ENCODE measurements around the gene HNRNPA2B1. TPM values are rescaled to one million over a fixed set of nuclear protein-coding genes. Genes with fewer than 3 reads are reported as not detected.

HNRNPA2B1 gene
- total RNA-seq, 4 donors from 2014 or later, result 123 to 362 (median 208) TPM

DNA sequence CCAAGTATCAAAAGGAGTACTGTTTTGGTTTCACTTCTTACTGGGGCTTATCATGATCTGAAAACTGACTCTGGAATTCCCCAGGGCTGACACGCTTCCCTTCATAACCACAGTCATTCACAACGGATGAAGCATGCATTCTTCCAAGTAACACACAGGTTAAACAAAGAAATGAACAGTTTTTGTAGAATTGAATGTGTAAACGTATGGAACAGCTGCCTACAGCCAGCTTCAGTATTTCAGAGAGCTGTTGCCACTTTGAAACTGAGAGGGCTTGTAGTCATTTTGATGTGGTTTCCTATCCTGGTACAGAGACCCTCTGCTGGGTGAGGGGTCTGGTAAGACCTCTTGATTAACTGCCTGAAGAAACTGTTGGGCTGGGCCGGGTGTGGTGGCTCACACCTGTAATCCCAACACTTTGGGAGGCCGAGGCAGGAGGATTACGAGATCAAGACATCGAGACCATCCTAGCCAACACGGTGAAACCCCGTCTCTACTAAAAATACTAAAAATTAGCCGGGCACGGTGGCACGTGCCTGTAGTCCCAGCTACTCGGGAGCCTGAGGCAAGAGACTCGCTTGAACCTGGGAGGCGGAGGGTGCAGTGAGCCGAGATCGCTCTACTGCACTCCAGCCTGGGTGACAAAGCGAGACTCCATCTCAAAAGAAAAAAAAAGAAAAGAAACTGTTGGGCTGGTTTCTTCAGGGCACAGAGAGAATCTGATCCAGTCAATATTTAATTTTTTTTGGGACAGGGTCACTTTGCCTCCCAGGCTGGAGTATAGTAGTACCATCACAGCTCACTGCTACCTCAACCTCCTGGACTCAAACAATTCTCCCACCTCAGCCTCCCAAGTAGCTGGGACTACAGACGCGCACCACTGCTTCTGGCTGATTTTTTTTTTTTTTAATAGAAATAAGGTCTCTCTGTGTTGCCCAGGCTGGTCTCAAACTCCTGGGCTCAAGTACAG is 43.8 kb downstream of the HNRNPA2B1 start:
- in situ Hi-C loops (cut with MboI; ENCODE audit: low pct_ligation_motif_present in 1 of 4, low pct_unique_long_range_greater_than_20kb in 1 of 4, low sequenced_read_pairs in 3 of 4), result no loop called here
- H3K36me3 ChIP-seq, result no peaks in the 10 kb centered on the region
- peak overlapping the region; percentile 53 to 70 (median 60) for H3K27ac ChIP-seq
- intact Hi-C loops (cut with DNase I; ENCODE audit: low total_unique reads), result no loop called here
- no peak for TF ChIP-seq POLR2A (IDR thresholded peaks at IDR 0.05)
- TF ChIP-seq, protein P1, sequence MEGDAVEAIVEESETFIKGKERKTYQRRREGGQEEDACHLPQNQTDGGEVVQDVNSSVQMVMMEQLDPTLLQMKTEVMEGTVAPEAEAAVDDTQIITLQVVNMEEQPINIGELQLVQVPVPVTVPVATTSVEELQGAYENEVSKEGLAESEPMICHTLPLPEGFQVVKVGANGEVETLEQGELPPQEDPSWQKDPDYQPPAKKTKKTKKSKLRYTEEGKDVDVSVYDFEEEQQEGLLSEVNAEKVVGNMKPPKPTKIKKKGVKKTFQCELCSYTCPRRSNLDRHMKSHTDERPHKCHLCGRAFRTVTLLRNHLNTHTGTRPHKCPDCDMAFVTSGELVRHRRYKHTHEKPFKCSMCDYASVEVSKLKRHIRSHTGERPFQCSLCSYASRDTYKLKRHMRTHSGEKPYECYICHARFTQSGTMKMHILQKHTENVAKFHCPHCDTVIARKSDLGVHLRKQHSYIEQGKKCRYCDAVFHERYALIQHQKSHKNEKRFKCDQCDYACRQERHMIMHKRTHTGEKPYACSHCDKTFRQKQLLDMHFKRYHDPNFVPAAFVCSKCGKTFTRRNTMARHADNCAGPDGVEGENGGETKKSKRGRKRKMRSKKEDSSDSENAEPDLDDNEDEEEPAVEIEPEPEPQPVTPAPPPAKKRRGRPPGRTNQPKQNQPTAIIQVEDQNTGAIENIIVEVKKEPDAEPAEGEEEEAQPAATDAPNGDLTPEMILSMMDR (IDR thresholded peaks at IDR 0.05), result no peak
- TF ChIP-seq POLR2AphosphoS5 (IDR thresholded peaks at IDR 0.05), result peak in 1 of 3 donors; percentile 23
- no peak for TF ChIP-seq EP300 (IDR thresholded peaks at IDR 0.05; ENCODE audit: low read depth)
- WGBS, 2 donors (ENCODE audit: low coverage in 1 of 2), result 52 to 55% methylated on average over 10 to 20 of the region's 20 CpGs
- no peaks in the 10 kb centered on the region for H3K9me3 ChIP-seq
- DNase-seq, result peak; percentile 36
- H3K27me3 ChIP-seq, result peaks cover 5% of the 10 kb centered on the region
- H3K4me3 ChIP-seq, result peak overlapping the region in 1 of 4 donors; percentile 22
- H3K4me1 ChIP-seq, result peaks cover 0 to 64% (median 37%) of the 10 kb centered on the region in 4 donors

DNA sequence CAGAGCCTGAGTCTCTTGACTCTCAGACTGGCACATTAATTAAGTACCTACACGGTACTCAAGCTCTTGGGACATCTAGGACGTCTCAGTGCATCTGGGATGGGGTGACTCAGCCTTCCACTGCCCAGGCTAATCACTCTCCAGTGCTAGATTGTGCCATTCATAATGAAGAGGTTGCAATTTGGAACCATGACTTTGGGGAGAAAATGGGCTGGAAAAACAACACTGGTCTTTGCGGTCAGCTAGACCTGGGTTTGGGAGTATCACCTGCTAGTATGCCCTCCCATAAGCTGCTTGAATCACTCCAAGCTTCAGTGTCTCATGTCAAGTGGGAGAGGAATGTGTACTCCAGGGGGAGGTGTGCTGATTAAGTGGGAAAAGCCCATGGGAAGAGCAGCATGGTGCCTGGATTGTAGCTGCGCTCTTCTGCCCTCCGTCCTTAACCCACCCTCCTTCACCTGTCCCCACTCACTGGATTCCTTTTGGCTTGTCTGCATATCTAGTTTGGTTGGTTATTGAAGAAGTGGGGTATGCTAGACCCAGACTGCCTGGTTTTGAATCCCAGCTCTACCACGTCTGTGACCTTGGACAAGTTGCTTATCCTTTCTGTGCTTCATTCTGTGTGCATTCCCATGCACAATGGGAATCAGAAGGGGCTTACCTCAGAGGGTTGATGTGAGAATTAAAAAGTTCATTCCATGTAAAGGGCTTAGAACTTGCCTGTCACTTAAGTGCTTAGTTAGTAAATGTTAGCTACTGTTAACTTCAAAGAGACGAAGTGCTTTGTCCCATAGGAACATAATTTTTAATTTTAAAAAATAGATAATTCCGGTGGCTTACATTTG is 44.8 kb downstream of the HNRNPA2B1 start:
- TF ChIP-seq, protein P1 (IDR thresholded peaks at IDR 0.05), result no peak
- TF ChIP-seq POLR2A (IDR thresholded peaks at IDR 0.05) (no peak), POLR2AphosphoS5 (IDR thresholded peaks at IDR 0.05) (no peak), EP300 (IDR thresholded peaks at IDR 0.05; ENCODE audit: low read depth) (no peak)
- intact Hi-C loops (cut with DNase I; ENCODE audit: low total_unique reads), result no loop called here
- Histone ChIP-seq H3K4me1 (peaks cover 0 to 64% (median 37%) of the 10 kb centered on the region in 4 donors), H3K36me3 (no peaks in the 10 kb centered on the region), H3K4me3 (peak overlapping the region in 1 of 4 donors; percentile 22), H3K9me3 (no peaks in the 10 kb centered on the region), H3K27ac (peak overlapping the region; percentile 3 to 70 (median 58)), H3K27me3 (peaks cover 5% of the 10 kb centered on the region)
- DNase-seq, result no peak
- WGBS, 2 donors (ENCODE audit: low coverage in 1 of 2), result 35 to 60% methylated on average over 4 to 8 of the region's 8 CpGs
- in situ Hi-C loops (cut with MboI; ENCODE audit: low pct_ligation_motif_present in 1 of 4, low pct_unique_long_range_greater_than_20kb in 1 of 4, low sequenced_read_pairs in 3 of 4), result no loop called here

DNA sequence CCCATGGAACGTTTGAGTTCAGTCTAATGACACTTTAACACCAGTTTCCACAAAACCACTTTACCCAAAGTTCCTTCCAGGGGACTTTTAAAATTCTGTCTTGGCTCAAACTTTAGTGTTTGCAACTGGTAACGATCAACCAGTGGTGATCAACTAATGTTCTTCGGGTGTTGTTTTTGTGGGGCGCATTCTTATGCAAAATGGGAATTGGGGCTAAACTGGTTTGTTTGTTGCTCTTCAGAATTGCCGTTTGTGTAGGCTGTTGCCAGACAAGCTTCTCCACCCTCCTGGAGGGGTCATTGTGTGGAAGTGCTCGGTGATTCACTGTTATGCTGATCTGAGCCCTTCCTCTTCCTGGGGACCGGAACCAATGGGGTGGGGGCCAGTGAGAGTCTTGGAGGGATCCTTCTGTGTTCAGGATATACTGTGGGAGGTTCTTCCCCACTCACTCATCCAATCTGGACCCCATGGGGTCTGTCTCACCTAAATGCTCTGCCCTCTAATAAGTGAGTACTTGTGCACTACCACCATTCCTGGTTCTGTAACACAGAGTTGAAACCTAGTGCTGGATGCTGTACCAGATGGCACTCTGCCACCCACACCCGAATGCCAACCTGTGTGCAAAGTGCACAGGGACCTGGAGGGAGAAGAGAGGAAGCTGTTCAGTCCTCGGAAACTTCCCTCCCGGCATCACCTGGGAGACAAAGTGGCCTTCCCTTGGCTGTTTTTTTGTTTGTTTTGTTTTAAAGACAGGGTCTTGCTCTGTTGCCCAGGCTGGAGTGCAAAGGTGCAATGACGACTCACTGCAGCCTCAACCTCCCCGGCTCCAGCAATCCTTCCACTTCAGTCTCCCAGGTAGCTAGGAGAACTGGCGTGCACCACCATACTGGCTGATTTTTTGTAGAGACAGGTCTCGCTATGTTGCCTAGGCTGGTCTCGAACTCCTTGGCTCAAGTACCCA is 46.4 kb downstream of the HNRNPA2B1 start:
- Histone ChIP-seq H3K4me1 (peaks cover 0 to 57% (median 35%) of the 10 kb centered on the region in 4 donors), H3K4me3 (peak overlapping the region in 2 of 4 donors; percentile 69 to 75), H3K36me3 (no peaks in the 10 kb centered on the region), H3K27me3 (peaks cover 5% of the 10 kb centered on the region), H3K9me3 (no peaks in the 10 kb centered on the region), H3K27ac (peak overlapping the region; percentile 57 to 82 (median 75))
- WGBS, 2 donors (ENCODE audit: low coverage in 1 of 2), result 42% methylated on average over 3 to 15 of the region's 15 CpGs
- TF ChIP-seq POLR2A (IDR thresholded peaks at IDR 0.05), result peak; percentile 37
- no peak for TF ChIP-seq EP300 (IDR thresholded peaks at IDR 0.05; ENCODE audit: low read depth)
- TF ChIP-seq, protein P1 (IDR thresholded peaks at IDR 0.05), result no peak
- peak; percentile 36 to 68 (median 44) for TF ChIP-seq POLR2AphosphoS5 (IDR thresholded peaks at IDR 0.05)
- intact Hi-C loops (cut with DNase I; ENCODE audit: low total_unique reads), result no loop called here
- in situ Hi-C loops (cut with MboI; ENCODE audit: low pct_ligation_motif_present in 1 of 4, low pct_unique_long_range_greater_than_20kb in 1 of 4, low sequenced_read_pairs in 3 of 4), result no loop called here
- DNase-seq, result peak; percentile 82

Data from transverse colon (tissue), 4 donors.